ENCODE measurements around the gene RAI14.

DNA sequence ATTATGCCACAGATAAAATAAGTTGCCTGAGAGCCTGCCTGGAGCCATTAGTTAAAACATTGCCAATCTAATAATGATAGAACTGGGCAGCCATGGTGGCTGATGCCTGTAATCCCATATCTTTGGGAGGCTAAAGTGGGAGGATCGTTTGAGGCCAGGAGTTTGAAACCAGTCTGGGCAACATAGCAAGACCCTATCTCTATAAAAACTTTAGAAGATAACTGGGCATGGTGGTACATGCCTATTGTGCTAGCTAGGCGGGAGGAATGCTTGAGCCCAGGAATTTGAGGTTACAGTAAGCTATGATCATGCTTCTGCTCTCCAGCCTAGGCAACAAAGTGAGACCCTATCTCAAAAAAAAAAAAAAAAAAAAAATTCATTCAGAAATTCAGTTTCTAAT is 52.6 kb downstream of the RAI14 start:
- TF ChIP-seq L3MBTL2 (conservative IDR thresholded peaks at IDR 0.05) (no peak), SP1 (IDR thresholded peaks at IDR 0.05) (no peak), BHLHE40 (IDR thresholded peaks at IDR 0.05; ENCODE audit: borderline replicate concordance) (no peak), NFRKB (IDR thresholded peaks at IDR 0.05) (no peak), FOXK2 (IDR thresholded peaks at IDR 0.05) (no peak), TARDBP (IDR thresholded peaks at IDR 0.05) (no peak), HDGF (IDR thresholded peaks at IDR 0.05; ENCODE audit: borderline replicate concordance) (no peak), SUZ12 (IDR thresholded peaks at IDR 0.05) (no peak), FOXM1 (IDR thresholded peaks at IDR 0.05; ENCODE audit: borderline replicate concordance) (no peak), ZNF384 (IDR thresholded peaks at IDR 0.05) (no peak), ARNT (IDR thresholded peaks at IDR 0.05) (no peak), ELF4 (IDR thresholded peaks at IDR 0.05) (no peak), FOXA1 (IDR thresholded peaks at IDR 0.05) (no peak), LEF1 (IDR thresholded peaks at IDR 0.05; ENCODE audit: borderline replicate concordance) (no peak)

Data from HEK293T (cell line).